GM23248 (cell line): ENCODE data around the gene EML5. TPM values are rescaled to one million over a fixed set of nuclear protein-coding genes. Genes with fewer than 3 reads are reported as not detected.

Experiments used
- DNase-seq: peaks from one replicate; pipeline ENCODE4 v3.0.0-alpha.2; 2015
- H2AFZ ChIP-seq: fragments of 200-600 bp; sonication (generic); 2 replicates; pipeline ENCODE4 v1.6.1; 2016; ENCODE audit warnings: antibody characterized with exemption
- H3F3A ChIP-seq: fragments of 200-600 bp; sonication (generic); 2 replicates; pipeline ENCODE4 v1.6.1; 2016; ENCODE audit warnings: mild to moderate bottlenecking, antibody characterized with exemption, mixed run types; ENCODE audit not compliant: insufficient read depth
- H3K27ac ChIP-seq: fragments of 200-600 bp; sonication (generic); 2 replicates; pipeline ENCODE4 v1.5.1; 2016; ENCODE audit warnings: mild to moderate bottlenecking
- H3K27me3 ChIP-seq: fragments of 200-600 bp; sonication (generic); replicated peaks from 2 replicates; pipeline ENCODE4 v1.6.1; 2016; ENCODE audit warnings: mild to moderate bottlenecking; ENCODE audit not compliant: insufficient read depth
- H3K36me3 ChIP-seq: fragments of 200-600 bp; sonication (generic); 2 replicates; pipeline ENCODE4 v1.6.1; 2016; ENCODE audit warnings: low read depth, mild to moderate bottlenecking
- H3K4me1 ChIP-seq: fragments of 200-600 bp; sonication (generic); 2 replicates; pipeline ENCODE4 v1.6.1; 2016; ENCODE audit warnings: mild to moderate bottlenecking; ENCODE audit not compliant: insufficient read depth
- H3K4me2 ChIP-seq: fragments of 200-600 bp; sonication (generic); one replicate; pipeline ENCODE4 v1.6.1; 2016; ENCODE audit warnings: mild to moderate bottlenecking; ENCODE audit not compliant: unreplicated experiment
- H3K4me3 ChIP-seq: fragments of 200-600 bp; sonication (generic); 2 replicates; pipeline ENCODE4 v1.5.1; 2016; ENCODE audit warnings: mild to moderate bottlenecking
- H3K79me2 ChIP-seq: fragments of 200-600 bp; sonication (generic); 2 replicates; pipeline ENCODE4 v1.6.1; 2016; ENCODE audit warnings: mild to moderate bottlenecking; ENCODE audit not compliant: insufficient read depth
- H3K9ac ChIP-seq: fragments of 200-600 bp; sonication (generic); 2 replicates; pipeline ENCODE4 v1.6.1; 2016; ENCODE audit warnings: mild to moderate bottlenecking
- H3K9me2 ChIP-seq: fragments of 200-600 bp; sonication (generic); 2 replicates; pipeline ENCODE4 v1.6.1; 2016; ENCODE audit warnings: mixed run types, mild to moderate bottlenecking, moderate library complexity; ENCODE audit not compliant: insufficient read depth
- H3K9me3 ChIP-seq: fragments of 200-600 bp; sonication (generic); one replicate; pipeline ENCODE4 v1.6.1; 2017; ENCODE audit warnings: low read depth
- H4K20me1 ChIP-seq: fragments of 200-600 bp; sonication (generic); 2 replicates; pipeline ENCODE4 v1.6.0; 2016; ENCODE audit not compliant: insufficient read depth
- EZH2 ChIP-seq: fragments of 200-600 bp; sonication (generic); IDR thresholded peaks from 2 replicates; pipeline ENCODE4 v1.6.1; 2018; ENCODE audit warnings: antibody characterized with exemption, mild to moderate bottlenecking; ENCODE audit not compliant: insufficient read depth, poor library complexity, severe bottlenecking
- EZH2phosphoT487 ChIP-seq: fragments of 200-600 bp; sonication (generic); IDR thresholded peaks from 2 replicates; pipeline ENCODE4 v1.6.1; 2018; ENCODE audit warnings: antibody characterized with exemption, moderate library complexity, mild to moderate bottlenecking, low read depth; ENCODE audit not compliant: insufficient read depth
- WGBS, 2 experiments: methylation state at CpG; one replicate each; pipeline ENCODE4 v1.1.6; 2015 to 2017; ENCODE audit warnings: low lambda C conversion rate in 2 of 2, low coverage in 1 of 2; ENCODE audit errors: missing lambda C conversion rate in 2 of 2; 5-methylcytosine and 5-hydroxymethylcytosine counted together
- in situ Hi-C: fragments of 300-500 bp; cut with MboI; formaldehyde crosslinking; loops from 2 replicates; pipeline ENCODE4 v1.15.0; 2020
- polyA plus RNA-seq: library from polyadenylated mRNA; unstranded; fragments of >200 nt; fragmentation: Nextera tagmentation; extraction: Ambion mirVana; gene quantifications from 2 replicates; pipeline ENCODE4 v1.2.1, GENCODE V29; 2016
- total RNA-seq: library from RNA; depleted of rRNA; stranded (reverse); fragments of >200 nt; shearing (Covaris generic); gene quantifications from 2 replicates; pipeline ENCODE4 v1.2.3, GENCODE V29; 2014

Gene EML5
- total and polyA plus RNA-seq, 2 experiments from 2014 or later, result under 0.01 to 0.25 TPM

DNA sequence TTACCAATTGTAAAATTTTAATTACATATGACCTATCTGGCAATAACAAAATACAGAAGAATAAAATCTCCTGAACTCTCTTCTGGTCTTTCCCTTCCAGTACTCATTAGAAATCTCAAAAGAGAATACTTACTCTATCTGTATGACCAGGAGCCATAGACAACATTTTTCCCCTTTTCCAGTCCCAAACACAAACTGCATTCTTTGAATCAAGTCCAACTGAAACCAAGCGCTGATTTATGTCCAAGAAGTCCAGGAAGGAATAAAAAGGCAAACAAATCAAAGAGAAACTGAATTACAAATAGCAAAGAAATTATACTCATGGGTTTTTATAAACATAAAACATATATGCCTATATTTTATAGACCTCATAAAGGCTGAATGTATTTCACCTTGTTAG lies 46.7 kb downstream of the EML5 start:
- in situ Hi-C loops, result no loop called here
- Histone ChIP-seq H3K9me3 (no peaks in the 10 kb centered on the region), H2AFZ (no peak overlapping the region), H3K4me2 (no peak overlapping the region), H3K27ac (no peak overlapping the region), H3K36me3 (no peaks in the 10 kb centered on the region), H3K27me3 (no peaks in the 10 kb centered on the region), H4K20me1 (no peaks in the 10 kb centered on the region), H3K4me1 (no peaks in the 10 kb centered on the region), H3F3A (no peaks in the 10 kb centered on the region), H3K9ac (no peak overlapping the region), H3K79me2 (no peaks in the 10 kb centered on the region), H3K4me3 (no peak overlapping the region), H3K9me2 (no peaks in the 10 kb centered on the region)
- no peak for DNase-seq
- 54 to 61% methylated on average over 1 of the region's 1 CpG for WGBS, 2 experiments
- TF ChIP-seq EZH2 (no peak), EZH2phosphoT487 (no peak)

DNA sequence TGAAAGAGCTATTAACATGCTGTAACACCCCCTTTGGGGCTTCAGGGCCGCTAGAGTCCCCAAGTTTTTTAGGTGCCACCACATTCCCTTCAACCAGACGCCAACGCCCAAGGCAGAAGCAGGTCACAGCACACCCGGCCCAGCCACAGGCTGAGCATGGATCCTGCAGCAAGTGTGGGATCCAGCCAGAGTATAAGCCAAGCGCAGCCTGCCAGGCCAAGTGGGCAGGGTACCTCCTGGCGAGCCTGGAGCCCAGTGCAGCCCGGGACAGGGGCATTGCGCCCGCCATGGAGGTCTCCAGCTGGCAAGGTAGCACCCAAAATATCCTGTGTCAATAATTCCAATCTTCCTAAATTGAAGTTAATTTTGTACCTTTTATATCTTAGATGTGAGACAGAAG lies 55.5 kb downstream of the EML5 start:
- DNase-seq, result no peak
- Histone ChIP-seq H3K9ac (no peak overlapping the region), H3K36me3 (no peaks in the 10 kb centered on the region), H3K9me3 (no peaks in the 10 kb centered on the region), H3K79me2 (no peaks in the 10 kb centered on the region), H3K4me2 (no peak overlapping the region), H3K4me3 (no peak overlapping the region), H3K27ac (no peak overlapping the region), H3K9me2 (no peaks in the 10 kb centered on the region), H3K4me1 (no peaks in the 10 kb centered on the region), H2AFZ (no peak overlapping the region), H3F3A (no peaks in the 10 kb centered on the region), H4K20me1 (no peaks in the 10 kb centered on the region), H3K27me3 (no peaks in the 10 kb centered on the region)
- TF ChIP-seq EZH2phosphoT487, result no peak
- no peak for TF ChIP-seq EZH2
- 63 to 69% methylated on average over 9 of the region's 9 CpGs for WGBS, 2 experiments
- in situ Hi-C loops, result no loop called here

DNA sequence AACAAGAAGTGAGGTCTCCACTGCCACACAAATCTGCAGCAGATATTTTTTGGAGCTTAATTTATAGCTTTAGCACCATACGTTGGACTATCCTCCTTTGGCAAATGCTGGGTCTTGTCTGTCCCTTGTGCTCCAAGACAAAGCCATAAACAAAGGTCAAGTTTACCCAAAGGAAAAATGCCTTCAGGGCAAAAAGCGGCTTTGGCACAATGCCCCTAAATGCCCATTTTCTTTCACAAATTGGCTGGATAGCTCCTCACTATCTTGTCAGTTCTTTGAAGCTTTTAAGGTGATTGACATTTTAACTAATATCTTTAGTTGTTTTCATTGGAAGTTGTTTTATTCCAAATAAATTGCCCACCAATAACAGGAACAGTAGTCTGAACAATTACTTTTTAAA lies 59.6 kb downstream of the EML5 start:
- Histone ChIP-seq H3K4me1 (no peaks in the 10 kb centered on the region), H3K4me2 (no peak overlapping the region), H4K20me1 (no peaks in the 10 kb centered on the region), H3K27me3 (no peaks in the 10 kb centered on the region), H2AFZ (no peak overlapping the region), H3K79me2 (no peaks in the 10 kb centered on the region), H3K4me3 (no peak overlapping the region), H3K9me3 (no peaks in the 10 kb centered on the region), H3K9ac (no peak overlapping the region), H3K27ac (no peak overlapping the region), H3F3A (no peaks in the 10 kb centered on the region), H3K9me2 (no peaks in the 10 kb centered on the region), H3K36me3 (no peaks in the 10 kb centered on the region)
- in situ Hi-C loops, result no loop called here
- 47 to 54% methylated on average over 2 of the region's 2 CpGs for whole genome bisulfite sequencing, 2 experiments
- TF ChIP-seq EZH2phosphoT487 (no peak), EZH2 (no peak)
- DNase-seq, result no peak

DNA sequence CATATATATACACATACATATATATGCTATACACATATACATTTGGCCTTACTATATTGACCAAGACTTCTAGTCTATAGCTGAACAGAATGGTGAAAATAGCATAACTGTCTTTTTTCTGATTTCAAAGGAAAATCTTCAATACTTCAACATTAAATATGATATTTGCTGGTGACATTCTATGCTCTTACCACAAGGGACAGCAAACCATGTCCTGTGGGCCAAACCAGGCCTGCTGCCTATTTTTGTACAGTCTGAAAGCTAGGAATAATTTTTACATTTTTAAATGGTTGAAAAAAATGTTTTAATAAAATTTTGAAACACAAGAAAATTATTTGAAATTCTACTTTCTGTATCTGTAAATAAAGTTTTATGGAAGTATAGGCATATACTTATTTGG lies 63.6 kb downstream of the EML5 start:
- no peak for TF ChIP-seq EZH2
- TF ChIP-seq EZH2phosphoT487, result no peak
- Histone ChIP-seq H3K4me3 (no peak overlapping the region), H3K4me1 (no peaks in the 10 kb centered on the region), H3K27ac (no peak overlapping the region), H3K9ac (no peak overlapping the region), H3K9me2 (no peaks in the 10 kb centered on the region), H3F3A (no peaks in the 10 kb centered on the region), H2AFZ (no peak overlapping the region), H4K20me1 (no peaks in the 10 kb centered on the region), H3K9me3 (no peaks in the 10 kb centered on the region), H3K79me2 (no peaks in the 10 kb centered on the region), H3K27me3 (no peaks in the 10 kb centered on the region), H3K36me3 (no peaks in the 10 kb centered on the region), H3K4me2 (no peak overlapping the region)
- DNase-seq, result peak; percentile 23
- in situ Hi-C loops, result no loop called here

DNA sequence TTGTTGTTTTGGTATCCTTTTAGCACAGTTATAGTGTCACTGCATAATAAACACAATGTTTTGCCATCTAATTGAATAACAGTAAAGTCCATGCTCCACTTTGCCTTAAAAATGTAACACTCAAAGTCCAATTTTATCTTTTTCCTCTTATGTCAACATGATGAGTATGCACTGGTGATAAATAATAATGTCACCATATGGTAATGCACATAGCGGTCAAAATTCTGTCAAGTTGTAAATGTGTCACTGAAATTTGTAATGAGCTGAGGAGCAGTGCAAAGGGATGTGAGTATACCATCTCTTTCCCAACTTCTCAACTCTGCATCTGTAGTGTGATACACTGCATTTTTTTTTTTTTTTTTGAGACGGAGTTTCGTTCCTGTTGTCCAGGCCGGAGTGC lies 65.7 kb downstream of the EML5 start:
- in situ Hi-C loops, result no loop called here
- WGBS, 2 experiments, result 85 to 88% methylated on average over 3 to 4 of the region's 4 CpGs
- H3K27ac ChIP-seq, result no peak overlapping the region
- H3K79me2 ChIP-seq, result no peaks in the 10 kb centered on the region
- H3K4me1 ChIP-seq, result no peaks in the 10 kb centered on the region
- H3F3A ChIP-seq, result no peaks in the 10 kb centered on the region
- no peak for TF ChIP-seq EZH2
- H3K9me2 ChIP-seq, result no peaks in the 10 kb centered on the region
- DNase-seq, result no peak
- H3K4me3 ChIP-seq, result no peak overlapping the region
- no peak overlapping the region for H3K4me2 ChIP-seq
- no peak overlapping the region for H2AFZ ChIP-seq
- H3K9me3 ChIP-seq, result no peaks in the 10 kb centered on the region
- no peaks in the 10 kb centered on the region for H4K20me1 ChIP-seq
- no peak overlapping the region for H3K9ac ChIP-seq
- H3K36me3 ChIP-seq, result no peaks in the 10 kb centered on the region
- H3K27me3 ChIP-seq, result no peaks in the 10 kb centered on the region
